RWPE1 (cell line): Measurements from ENCODE around the gene NQO2.

Experiments
- CTCF ChIA-PET: fragments of 350-600 bp; sonication (Branson Sonifier 250); formaldehyde crosslinking; extraction: SDS; loops from one replicate; lab custom pipeline; 2021; lab: Yijun Ruan, JAX
- POLR2A ChIA-PET: fragments of 400-600 bp; formaldehyde crosslinking; extraction: SDS; loops from one replicate; lab custom pipeline; 2020; ENCODE audit warnings: antibody characterized with exemption; ENCODE audit not compliant: low non-redundant PET; lab: Yijun Ruan, JAX
- DNase-seq: peaks from one replicate; pipeline ENCODE4 v3.0.0; 2012; ENCODE audit warnings: low spot score
- H3K27ac ChIP-seq: fragments of 450-650 bp; 2 replicates; pipeline ENCODE4 v1.5.1; 2017
- CTCF ChIP-seq: fragments of 450-650 bp; conservative IDR thresholded peaks from 2 replicates; pipeline ENCODE4 v1.5.1; 2017; ENCODE audit warnings: low read depth, mild to moderate bottlenecking

NQO2 gene

GRCh38 chr6:2973676-2974075, 26.0 kb upstream of the NQO2 start:
- no peak for TF ChIP-seq CTCF
- no peak for DNase-seq
- ChIA-PET POLR2A (no interaction called here), CTCF (no interaction called here)
- no peak overlapping the region for H3K27ac ChIP-seq

GRCh38 chr6:2976060-2976459, 23.6 kb upstream of the NQO2 start:
- H3K27ac ChIP-seq, result no peak overlapping the region
- no peak for TF ChIP-seq CTCF
- CTCF ChIA-PET, result interaction anchor here (0.7 to 1.2 kb wide), 3 partner anchors 17 to 44 kb away, joined by 3 to 4 read pairs (median 3); no protein-coding TSS in a partner anchor
- POLR2A ChIA-PET, result no interaction called here
- no peak for DNase-seq

GRCh38 chr6:2976571-2977085, 23.1 kb upstream of the NQO2 start:
- DNase-seq, result peak; percentile 57
- ChIA-PET CTCF (interaction anchor here (1.2 kb wide), 2 partner anchors 24 to 44 kb away, joined by 3 to 4 read pairs; no protein-coding TSS in a partner anchor), POLR2A (no interaction called here)
- TF ChIP-seq CTCF, result no peak
- peak overlapping the region; percentile 30; the same call in 1 of the 2 replicates for H3K27ac ChIP-seq

- no peak for DNase-seq
- no peak overlapping the region for H3K27ac ChIP-seq
- ChIA-PET CTCF (no interaction called here), POLR2A (no interaction called here)
- no peak for TF ChIP-seq CTCF
Measured at GRCh38 chr6:2977290-2977689, 22.4 kb upstream of the NQO2 start.

GRCh38 chr6:2977799-2978590, 21.7 kb upstream of the NQO2 start:
- H3K27ac ChIP-seq, result no peak overlapping the region
- ChIA-PET POLR2A (no interaction called here), CTCF (interaction anchor here (0.6 kb wide), 2 partner anchors 41 to 42 kb away, joined by 3 to 5 read pairs; no protein-coding TSS in a partner anchor)
- no peak for DNase-seq
- TF ChIP-seq CTCF, result no peak

- DNase-seq, result no peak
- no peak for TF ChIP-seq CTCF
- ChIA-PET POLR2A (no interaction called here), CTCF (interaction anchor here (1.4 kb wide), 1 partner anchor 10 kb away, joined by 5 read pairs; no protein-coding TSS in a partner anchor)
- H3K27ac ChIP-seq, result no peak overlapping the region
Measured at GRCh38 chr6:2978923-2979322, 20.8 kb upstream of the NQO2 start.
